ENCODE results near the gene GSG1L.

GRCh38 chr16:28096983-28097899 is 33.7 kb upstream of the GSG1L start:
- no peak for TF ChIP-seq CREB1 (IDR thresholded peaks at IDR 0.05; ENCODE audit: low read depth)
- TF ChIP-seq TAF1 (IDR thresholded peaks at IDR 0.05; ENCODE audit: low read depth): no peak
- no peak for TF ChIP-seq EP300 (IDR thresholded peaks at IDR 0.05; ENCODE audit: borderline replicate concordance)
- TF ChIP-seq, protein P1, sequence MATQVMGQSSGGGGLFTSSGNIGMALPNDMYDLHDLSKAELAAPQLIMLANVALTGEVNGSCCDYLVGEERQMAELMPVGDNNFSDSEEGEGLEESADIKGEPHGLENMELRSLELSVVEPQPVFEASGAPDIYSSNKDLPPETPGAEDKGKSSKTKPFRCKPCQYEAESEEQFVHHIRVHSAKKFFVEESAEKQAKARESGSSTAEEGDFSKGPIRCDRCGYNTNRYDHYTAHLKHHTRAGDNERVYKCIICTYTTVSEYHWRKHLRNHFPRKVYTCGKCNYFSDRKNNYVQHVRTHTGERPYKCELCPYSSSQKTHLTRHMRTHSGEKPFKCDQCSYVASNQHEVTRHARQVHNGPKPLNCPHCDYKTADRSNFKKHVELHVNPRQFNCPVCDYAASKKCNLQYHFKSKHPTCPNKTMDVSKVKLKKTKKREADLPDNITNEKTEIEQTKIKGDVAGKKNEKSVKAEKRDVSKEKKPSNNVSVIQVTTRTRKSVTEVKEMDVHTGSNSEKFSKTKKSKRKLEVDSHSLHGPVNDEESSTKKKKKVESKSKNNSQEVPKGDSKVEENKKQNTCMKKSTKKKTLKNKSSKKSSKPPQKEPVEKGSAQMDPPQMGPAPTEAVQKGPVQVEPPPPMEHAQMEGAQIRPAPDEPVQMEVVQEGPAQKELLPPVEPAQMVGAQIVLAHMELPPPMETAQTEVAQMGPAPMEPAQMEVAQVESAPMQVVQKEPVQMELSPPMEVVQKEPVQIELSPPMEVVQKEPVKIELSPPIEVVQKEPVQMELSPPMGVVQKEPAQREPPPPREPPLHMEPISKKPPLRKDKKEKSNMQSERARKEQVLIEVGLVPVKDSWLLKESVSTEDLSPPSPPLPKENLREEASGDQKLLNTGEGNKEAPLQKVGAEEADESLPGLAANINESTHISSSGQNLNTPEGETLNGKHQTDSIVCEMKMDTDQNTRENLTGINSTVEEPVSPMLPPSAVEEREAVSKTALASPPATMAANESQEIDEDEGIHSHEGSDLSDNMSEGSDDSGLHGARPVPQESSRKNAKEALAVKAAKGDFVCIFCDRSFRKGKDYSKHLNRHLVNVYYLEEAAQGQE (IDR thresholded peaks at IDR 0.05; ENCODE audit: low read depth): no peak
- TF ChIP-seq TEAD4 (IDR thresholded peaks at IDR 0.05): no peak
- TF ChIP-seq, protein P2, sequence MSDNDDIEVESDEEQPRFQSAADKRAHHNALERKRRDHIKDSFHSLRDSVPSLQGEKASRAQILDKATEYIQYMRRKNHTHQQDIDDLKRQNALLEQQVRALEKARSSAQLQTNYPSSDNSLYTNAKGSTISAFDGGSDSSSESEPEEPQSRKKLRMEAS (IDR thresholded peaks at IDR 0.05): no peak
- TF ChIP-seq RAD21 (IDR thresholded peaks at IDR 0.05; ENCODE audit: low read depth): no peak
- TF ChIP-seq ZBTB7A (IDR thresholded peaks at IDR 0.05; ENCODE audit: low read depth): no peak
- no peak for TF ChIP-seq EGR1 (IDR thresholded peaks at IDR 0.05)
- TF ChIP-seq FOXM1 (IDR thresholded peaks at IDR 0.05; ENCODE audit: borderline replicate concordance, low read depth): no peak
- no peak for TF ChIP-seq YY1 (IDR thresholded peaks at IDR 0.05; ENCODE audit: low read depth)
